ENCODE data around the gene HIVEP1.

Gene HIVEP1

GRCh38 chr6:12165297-12165696 is 153.2 kb downstream of the HIVEP1 start:
- TF ChIP-seq OSR1 (CRISPR knock-in tag; IDR thresholded peaks at IDR 0.05) (no peak), ARNTL (CRISPR knock-in tag; IDR thresholded peaks at IDR 0.05; ENCODE audit: borderline replicate concordance, low read depth) (no peak), ESRRG (CRISPR knock-in tag; IDR thresholded peaks at IDR 0.05) (no peak), GLIS3 (CRISPR knock-in tag; IDR thresholded peaks at IDR 0.05) (no peak), SNAI2 (CRISPR knock-in tag; IDR thresholded peaks at IDR 0.05) (no peak), ZNF565 (CRISPR knock-in tag; conservative IDR thresholded peaks at IDR 0.05; ENCODE audit: low read depth) (no peak), CREB5 (CRISPR knock-in tag; IDR thresholded peaks at IDR 0.05; ENCODE audit: low read depth) (no peak), RARB (CRISPR knock-in tag; IDR thresholded peaks at IDR 0.05) (no peak)
- ATAC-seq, result no peak

- no peak for ATAC-seq
- TF ChIP-seq TSHZ2 (CRISPR knock-in tag; IDR thresholded peaks at IDR 0.05), result no peak
- TF ChIP-seq OSR1 (CRISPR knock-in tag; IDR thresholded peaks at IDR 0.05), result no peak
- TF ChIP-seq ZNF565 (CRISPR knock-in tag; conservative IDR thresholded peaks at IDR 0.05; ENCODE audit: low read depth), result no peak
- TF ChIP-seq TOX (CRISPR knock-in tag; IDR thresholded peaks at IDR 0.05; ENCODE audit: borderline replicate concordance), result no peak
- no peak for TF ChIP-seq ISL1 (CRISPR knock-in tag; IDR thresholded peaks at IDR 0.05)
- TF ChIP-seq ZNF70 (CRISPR knock-in tag; IDR thresholded peaks at IDR 0.05), result no peak
- TF ChIP-seq ARNTL (CRISPR knock-in tag; IDR thresholded peaks at IDR 0.05; ENCODE audit: borderline replicate concordance, low read depth), result no peak
- TF ChIP-seq CSRNP3 (CRISPR knock-in tag; IDR thresholded peaks at IDR 0.05), result no peak
- TF ChIP-seq ZC3H10 (CRISPR knock-in tag; IDR thresholded peaks at IDR 0.05), result no peak
- TF ChIP-seq TCF4 (CRISPR knock-in tag; IDR thresholded peaks at IDR 0.05; ENCODE audit: borderline replicate concordance), result no peak
- no peak for TF ChIP-seq GLIS3 (CRISPR knock-in tag; IDR thresholded peaks at IDR 0.05)
- no peak for TF ChIP-seq PATZ1 (CRISPR knock-in tag; IDR thresholded peaks at IDR 0.05; ENCODE audit: borderline replicate concordance)
- no peak for TF ChIP-seq BACH2 (CRISPR knock-in tag; IDR thresholded peaks at IDR 0.05; ENCODE audit: borderline replicate concordance)
- no peak for TF ChIP-seq CSDC2 (CRISPR knock-in tag; IDR thresholded peaks at IDR 0.05)
These were observed 153.7 kb downstream of the HIVEP1 start for GRCh38 chr6:12165722-12166280.

- no peak for ATAC-seq
- no peak for TF ChIP-seq ZFP30 (CRISPR knock-in tag; IDR thresholded peaks at IDR 0.05)
- TF ChIP-seq TCF4 (CRISPR knock-in tag; IDR thresholded peaks at IDR 0.05; ENCODE audit: borderline replicate concordance), result no peak
- no peak for TF ChIP-seq ESRRG (CRISPR knock-in tag; IDR thresholded peaks at IDR 0.05)
- no peak for TF ChIP-seq TSHZ2 (CRISPR knock-in tag; IDR thresholded peaks at IDR 0.05)
- TF ChIP-seq CSDC2 (CRISPR knock-in tag; IDR thresholded peaks at IDR 0.05), result no peak
- no peak for TF ChIP-seq SNAI2 (CRISPR knock-in tag; IDR thresholded peaks at IDR 0.05)
- no peak for TF ChIP-seq TOX (CRISPR knock-in tag; IDR thresholded peaks at IDR 0.05; ENCODE audit: borderline replicate concordance)
- TF ChIP-seq GLIS3 (CRISPR knock-in tag; IDR thresholded peaks at IDR 0.05), result no peak
- TF ChIP-seq CREB5 (CRISPR knock-in tag; IDR thresholded peaks at IDR 0.05; ENCODE audit: low read depth), result no peak
- no peak for TF ChIP-seq PPARA (CRISPR knock-in tag; IDR thresholded peaks at IDR 0.05; ENCODE audit: borderline replicate concordance)
- TF ChIP-seq PATZ1 (CRISPR knock-in tag; IDR thresholded peaks at IDR 0.05; ENCODE audit: borderline replicate concordance), result no peak
- no peak for TF ChIP-seq ZNF70 (CRISPR knock-in tag; IDR thresholded peaks at IDR 0.05)
- no peak for TF ChIP-seq POU6F1 (CRISPR knock-in tag; IDR thresholded peaks at IDR 0.05; ENCODE audit: borderline replicate concordance, low read depth)
These were observed 157.3 kb downstream of the HIVEP1 start for GRCh38 chr6:12169377-12169776.
